ENCODE measurements around the gene NPPC. TPM values are rescaled to one million over a fixed set of nuclear protein-coding genes. Genes with fewer than 3 reads are reported as not detected.
"Not testable (repeated sequence)": the region's sequence is repeated elsewhere in the genome, so short reads cannot be mapped to it uniquely, and the experiment has no call there.

The NPPC gene
- polyA plus RNA-seq, 1 donor = 3.5 TPM

GRCh38 chr2:231884438-231885140, 41.6 kb downstream of the NPPC start:
- DNase-seq = no peak

GRCh38 chr2:231883468-231883881, 42.7 kb downstream of the NPPC start:
- no peak for DNase-seq

- DNase-seq = no peak
Observed at GRCh38 chr2:231882646-231883045, 43.5 kb downstream of the NPPC start.

GRCh38 chr2:231880371-231880770, 45.8 kb downstream of the NPPC start:
- not testable (repeated sequence) for DNase-seq

- no peak for DNase-seq
Observed at GRCh38 chr2:231879216-231879615, 47.0 kb downstream of the NPPC start.

GRCh38 chr2:231877533-231878456, 48.4 kb downstream of the NPPC start:
- DNase-seq = no peak

GRCh38 chr2:231874944-231875343, 51.3 kb downstream of the NPPC start:
- no peak for DNase-seq

Other genes with a start within 250 kb of the NPPC start
- gene PTMA, start 217.9 kb downstream of the NPPC start, polyA plus RNA-seq (ENCODE audit: insufficient read length) = 558 TPM
- gene PDE6D, start 145.1 kb downstream of the NPPC start, polyA plus RNA-seq (ENCODE audit: insufficient read length) = 16.1 TPM
- 39.0 TPM for gene COPS7B, start 140.0 kb downstream of the NPPC start, polyA plus RNA-seq (ENCODE audit: insufficient read length)
- gene DIS3L2, start 35.3 kb upstream of the NPPC start, polyA plus RNA-seq (ENCODE audit: insufficient read length) = 25.9 TPM